GM12878 (cell line): ENCODE measurements around the gene CHMP3. TPM values are rescaled to one million over a fixed set of nuclear protein-coding genes. Genes with fewer than 3 reads are reported as not detected.

Experiments used
- ATAC-seq: fragments of 200-7000 bp; cut with Tn5 transposase; 3 replicates; pipeline ENCODE4 v1.9.1; 2020; ENCODE audit warnings: mild to moderate bottlenecking, moderate library complexity
- BruUV-seq: library from RNA; stranded (reverse); fragments of 400-500 nt; replicated peaks from 2 replicates; lab custom pipeline; 2021; lab: Mats Ljungman, UMichigan
- CTCF ChIA-PET: fragments of 300-600 bp; sonication (Branson Sonifier 250); formaldehyde crosslinking; extraction: SDS; loops from one replicate; lab custom pipeline; 2021; ENCODE audit warnings: inconsistent platforms; lab: Yijun Ruan, JAX
- POLR2A ChIA-PET: fragments of 350-600 bp; formaldehyde crosslinking; extraction: SDS; loops from one replicate; lab custom pipeline; 2021; ENCODE audit warnings: inconsistent platforms; lab: Charles Lee
- RAD21 ChIA-PET: fragments of 300-600 bp; sonication (Branson Sonifier 250); formaldehyde crosslinking; loops from one replicate; lab custom pipeline; 2023; ENCODE audit warnings: antibody characterized with exemption; ENCODE audit not compliant: unreplicated experiment; lab: Charles Lee
- SMC1A ChIA-PET: fragments of 300-600 bp; sonication (Branson Sonifier 250); formaldehyde crosslinking; loops from one replicate; lab custom pipeline; 2023; ENCODE audit not compliant: unreplicated experiment, uncharacterized antibody; lab: Charles Lee
- DNase-seq: peaks from one replicate; pipeline ENCODE4 v3.0.0-alpha.2; 2011; ENCODE audit warnings: low read depth, low spot score
- FAIRE-seq: peaks from 3 replicates; lab custom pipeline; 2011; peaks lifted over from hg19 to GRCh38; lab: Jason Lieb, UNC
- H2AFZ ChIP-seq: 2 replicates; pipeline ENCODE4 v1.6.0; 2011; ENCODE audit warnings: low read depth, low read length, control low read depth; ENCODE audit not compliant: control insufficient read depth
- H3K27ac ChIP-seq: 2 replicates; pipeline ENCODE4 v1.5.1; 2011; ENCODE audit warnings: control low read depth; ENCODE audit not compliant: control insufficient read depth, insufficient read depth
- H3K27me3 ChIP-seq, 2 experiments: replicated peaks in 1 of 2; 2 replicates each; pipeline versions ENCODE4 v1.6.0 to v1.6.1; 2011; ENCODE audit warnings: low read length in 1 of 2; ENCODE audit not compliant: control insufficient read depth in 2 of 2, insufficient read depth in 2 of 2
- H3K36me3 ChIP-seq, 2 experiments: 2 replicates each; pipeline ENCODE4 v1.5.1; 2011; ENCODE audit warnings: low read length in 1 of 2; ENCODE audit not compliant: control insufficient read depth in 2 of 2, insufficient read depth in 2 of 2
- H3K4me1 ChIP-seq: 2 replicates; pipeline ENCODE4 v1.6.1; 2011; ENCODE audit warnings: mild to moderate bottlenecking, low read length, moderate library complexity, mixed read lengths; ENCODE audit not compliant: control insufficient read depth, insufficient read depth
- H3K4me2 ChIP-seq: 2 replicates; pipeline ENCODE4 v1.6.0; 2011; ENCODE audit warnings: control low read depth; ENCODE audit not compliant: control insufficient read depth, insufficient read depth
- H3K4me3 ChIP-seq: fragments of 200-600 bp; sonication (generic); 2 replicates; pipeline ENCODE4 v1.5.1; 2016
- H3K79me2 ChIP-seq: 2 replicates; pipeline ENCODE4 v1.6.0; 2011; ENCODE audit warnings: low read length; ENCODE audit not compliant: control insufficient read depth, insufficient read depth
- H3K9ac ChIP-seq: 2 replicates; pipeline ENCODE4 v1.8.0; 2011; ENCODE audit warnings: low read length, control low read depth, mixed read lengths; ENCODE audit not compliant: control insufficient read depth, insufficient read depth
- H3K9me3 ChIP-seq: replicated peaks from 3 replicates; pipeline ENCODE4 v1.5.1; 2011; ENCODE audit warnings: mild to moderate bottlenecking, low read length; ENCODE audit not compliant: control insufficient read depth, insufficient read depth
- H4K20me1 ChIP-seq: 2 replicates; pipeline ENCODE4 v1.6.0; 2011; ENCODE audit not compliant: control insufficient read depth, insufficient read depth
- DPF2 ChIP-seq: fragments of 450-650 bp; IDR thresholded peaks from 2 replicates; pipeline ENCODE4 v1.6.1; 2017; ENCODE audit warnings: mild to moderate bottlenecking
- EZH2 ChIP-seq: IDR thresholded peaks from 2 replicates; pipeline ENCODE4 v1.6.1; 2012; ENCODE audit warnings: low read depth, mild to moderate bottlenecking, control low read depth, inconsistent platforms, low read length, borderline replicate concordance; ENCODE audit not compliant: control insufficient read depth
- FOXM1 ChIP-seq: IDR thresholded peaks from 2 replicates; pipeline ENCODE4 v1.6.1; 2012; ENCODE audit warnings: low read depth, mild to moderate bottlenecking, inconsistent platforms, low read length, moderate library complexity
- HSF1 ChIP-seq: fragments of 150-350 bp; IDR thresholded peaks from 2 replicates; pipeline ENCODE4 v1.6.1; 2014; ENCODE audit warnings: mild to moderate bottlenecking, low read depth, low read length
- IKZF1 ChIP-seq: fragments of 450-650 bp; conservative IDR thresholded peaks from 2 replicates; pipeline ENCODE4 v1.6.1; 2017; ENCODE audit warnings: antibody characterized with exemption, mild to moderate bottlenecking
- KAT2A ChIP-seq: conservative IDR thresholded peaks from 2 replicates; pipeline ENCODE4 v1.6.1; 2011; ENCODE audit warnings: low read depth, low read length; ENCODE audit not compliant: control insufficient read depth
- KDM1A ChIP-seq: fragments of 200-600 bp; sonication (generic); IDR thresholded peaks from 2 replicates; pipeline ENCODE4 v1.6.1; 2016; ENCODE audit warnings: borderline replicate concordance
- MEF2B ChIP-seq: fragments of 450-650 bp; IDR thresholded peaks from 2 replicates; pipeline ENCODE4 v1.6.1; 2018; ENCODE audit warnings: mild to moderate bottlenecking, moderate library complexity; ENCODE audit not compliant: partially characterized antibody, poor library complexity, severe bottlenecking
- MXI1 ChIP-seq: fragments of 150-350 bp; IDR thresholded peaks from 2 replicates; pipeline ENCODE4 v1.6.1; 2011; ENCODE audit warnings: low read depth, mild to moderate bottlenecking, inconsistent platforms, low read length, improper control_type of control experiment
- RAD51 ChIP-seq: fragments of 450-650 bp; IDR thresholded peaks from 2 replicates; pipeline ENCODE4 v1.6.1; 2016; ENCODE audit warnings: moderate library complexity, mild to moderate bottlenecking, inconsistent platforms
- SRF ChIP-seq, 2 experiments: IDR thresholded peaks; 2 replicates each; pipeline ENCODE4 v1.6.1; 2011; ENCODE audit warnings: low read depth in 2 of 2, low read length in 2 of 2, mild to moderate bottlenecking in 1 of 2, moderate library complexity in 1 of 2
- SUZ12 ChIP-seq: fragments of 200-600 bp; sonication (generic); IDR thresholded peaks from one replicate; pipeline ENCODE4 v1.6.1; 2018; ENCODE audit warnings: antibody characterized with exemption, mild to moderate bottlenecking; ENCODE audit not compliant: unreplicated experiment
- TARDBP ChIP-seq: IDR thresholded peaks from 2 replicates; pipeline ENCODE4 v1.6.1; 2016; ENCODE audit warnings: borderline replicate concordance
- USF1 ChIP-seq: IDR thresholded peaks from 2 replicates; pipeline ENCODE4 v1.6.1; 2011; ENCODE audit warnings: borderline replicate concordance, low read depth, mild to moderate bottlenecking, moderate library complexity, mixed read lengths, low read length; ENCODE audit not compliant: insufficient read depth; ENCODE audit errors: extremely low read length
- USF2 ChIP-seq: IDR thresholded peaks from 2 replicates; pipeline ENCODE4 v1.6.1; 2011; ENCODE audit warnings: low read depth, low read length, improper control_type of control experiment, borderline replicate concordance
- ZBTB40 ChIP-seq: fragments of 450-650 bp; IDR thresholded peaks from 2 replicates; pipeline ENCODE4 v1.6.1; 2016; ENCODE audit warnings: mild to moderate bottlenecking, moderate library complexity, borderline replicate concordance
- WGBS: methylation state at CpG from one replicate; pipeline ENCODE4 v1.1.6; 2016; ENCODE audit warnings: low lambda C conversion rate; ENCODE audit not compliant: insufficient replicate concordance, insufficient coverage; ENCODE audit errors: missing lambda C conversion rate; 5-methylcytosine and 5-hydroxymethylcytosine counted together
- in situ Hi-C: fragments of 300-500 bp; cut with MboI; formaldehyde crosslinking; loops from 9 replicates; pipeline ENCODE4 v1.14.3; 2018; ENCODE audit warnings: mixed read lengths
- intact Hi-C: fragments of 100-400 bp; cut with micrococcal nuclease; formaldehyde crosslinking; loops from one replicate; pipeline ENCODE4 v1.14.2; 2022; ENCODE audit not compliant: unreplicated experiment
- polyA plus RNA-seq, 11 experiments: library from polyadenylated mRNA; depleted of rRNA in 4 of 11; unstranded in 6 of 11; stranded (reverse) in 5 of 11; fragments of >200 nt; fragmentation: Nextera tagmentation in 4 of 11; fragmentation: Illumina TruSeq in 1 of 11; extraction: Ambion mirVana in 4 of 11; extraction: Trizol in 1 of 11; gene quantifications; 1 replicate in 1 of 11; 2 replicates in 10 of 11; pipeline versions ENCODE4 v1.2.1 to v1.2.3, GENCODE V29; 2011 to 2016; ENCODE audit warnings: inconsistent platforms in 2 of 11, missing spikeins in 2 of 11, low read depth in 1 of 11
- total RNA-seq, 4 experiments: library from RNA; depleted of rRNA in 3 of 4; stranded (reverse); fragments of >200 nt in 3 of 4; fragmentation: Illumina TruSeq in 1 of 4; extraction: Trizol in 1 of 4; gene quantifications; 2 replicates each; pipeline versions ENCODE4 v1.2.1 to v1.2.3, GENCODE V29; 2013 to 2021

The CHMP3 gene
- total and polyA plus RNA-seq, 10 of the 15 experiments (the other 5 are each of a cell fraction or from before 2014, with no cell fraction given) = 22.5 to 56.8 (median 32.5) TPM

DNA sequence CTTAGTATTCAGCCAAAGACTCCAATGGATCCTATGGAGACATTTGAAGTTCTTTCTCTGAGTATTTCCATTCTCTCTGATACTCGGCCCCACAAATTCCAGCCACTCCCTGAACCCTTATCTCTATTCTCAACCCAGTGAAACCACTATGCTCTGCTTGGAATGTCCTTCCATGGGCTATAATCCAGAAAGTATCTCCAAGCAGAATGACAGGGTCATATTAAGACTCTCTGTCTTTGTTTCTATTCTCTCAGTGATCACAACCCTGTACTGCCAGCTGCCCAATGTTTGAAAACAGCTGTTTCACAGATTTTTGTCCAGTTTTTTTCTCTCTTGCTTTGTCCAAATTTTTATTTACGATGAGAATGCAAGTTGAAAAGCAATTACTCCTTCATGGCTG is 21.9 kb downstream of the CHMP3 start (continued):
- no peak for TF ChIP-seq USF1
- no peak for TF ChIP-seq SUZ12
- no peak for TF ChIP-seq RAD51
- TF ChIP-seq FOXM1 = no peak

- H3K4me3 ChIP-seq = no peak overlapping the region
- H3K27ac ChIP-seq = no peak overlapping the region
- TF ChIP-seq SRF (IDR thresholded peaks at IDR 0.05; ENCODE audit: low read depth in 2 of 2, low read length in 2 of 2) (no peak), ZBTB40 (no peak), MXI1 (no peak), KDM1A (no peak), USF2 (no peak), EZH2 (no peak), HSF1 (no peak), IKZF1 (no peak), MEF2B (no peak), KAT2A (no peak), DPF2 (no peak), TARDBP (no peak)
- ATAC-seq (no peak), FAIRE-seq (no peak), DNase-seq (no peak)
- H3K36me3 ChIP-seq = no peaks in the 10 kb centered on the region; a peak in 1 of 4 replicates
- H3K4me1 ChIP-seq = no peaks in the 10 kb centered on the region
- H3K9me3 ChIP-seq = peaks cover 2% of the 10 kb centered on the region; the same call in 2 of the 3 replicates
- no peak overlapping the region for H3K9ac ChIP-seq
- no TSS peak for BruUV-seq
- in situ Hi-C loops = no loop called here
- ChIA-PET CTCF (no interaction called here), SMC1A (no interaction called here), RAD21 (no interaction called here), POLR2A (no interaction called here)
- H4K20me1 ChIP-seq = no peaks in the 10 kb centered on the region
- intact Hi-C loops = no loop called here
- no peaks in the 10 kb centered on the region for H3K27me3 ChIP-seq
- H2AFZ ChIP-seq = no peak overlapping the region
- no peaks in the 10 kb centered on the region for H3K79me2 ChIP-seq
- no peak overlapping the region for H3K4me2 ChIP-seq
- WGBS = 95% methylated on average over 3 of the region's 3 CpGs
These were observed 29.7 kb downstream of the CHMP3 start for GRCh38 chr2:86533589-86533988.
